Measurements from ENCODE around the gene RBMS2.

Gene RBMS2

DNA sequence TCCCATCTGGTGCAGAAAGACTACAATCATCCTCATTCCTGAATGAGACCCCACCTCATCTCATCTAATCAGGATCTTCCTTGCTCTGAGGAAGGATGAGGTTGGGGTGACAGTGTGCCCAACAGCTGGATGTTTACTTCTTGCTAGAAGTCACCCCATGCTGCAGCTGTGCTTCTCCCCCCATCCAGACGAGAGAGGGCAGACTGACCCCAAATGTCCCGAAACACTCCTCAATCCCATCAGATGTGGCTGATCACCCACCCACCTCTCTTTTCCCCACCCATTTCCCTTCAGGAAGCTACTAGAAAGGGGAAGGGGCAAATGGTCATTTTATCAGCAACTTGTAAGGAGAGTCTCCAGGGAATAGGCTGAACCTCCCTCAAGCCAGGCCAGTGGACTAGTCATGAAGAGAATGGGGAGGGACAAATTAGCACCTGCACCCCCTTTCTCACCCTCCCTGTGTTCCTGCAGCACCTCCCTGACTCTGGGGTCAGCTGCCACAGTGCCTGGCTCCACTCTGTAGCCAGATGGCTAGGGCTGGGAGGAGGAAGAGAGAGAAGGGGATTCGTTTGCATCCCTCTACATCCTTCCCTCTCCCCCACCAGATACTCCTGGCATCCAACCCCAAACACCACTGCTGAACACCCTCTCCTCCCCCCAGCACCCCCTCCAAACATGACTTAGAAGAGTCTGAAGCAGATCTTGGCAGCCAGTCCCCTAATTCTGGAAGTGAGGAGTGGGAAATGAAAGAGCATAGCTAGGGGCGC, 111.3 kb downstream of the RBMS2 start:
- no peak for DNase-seq

DNA sequence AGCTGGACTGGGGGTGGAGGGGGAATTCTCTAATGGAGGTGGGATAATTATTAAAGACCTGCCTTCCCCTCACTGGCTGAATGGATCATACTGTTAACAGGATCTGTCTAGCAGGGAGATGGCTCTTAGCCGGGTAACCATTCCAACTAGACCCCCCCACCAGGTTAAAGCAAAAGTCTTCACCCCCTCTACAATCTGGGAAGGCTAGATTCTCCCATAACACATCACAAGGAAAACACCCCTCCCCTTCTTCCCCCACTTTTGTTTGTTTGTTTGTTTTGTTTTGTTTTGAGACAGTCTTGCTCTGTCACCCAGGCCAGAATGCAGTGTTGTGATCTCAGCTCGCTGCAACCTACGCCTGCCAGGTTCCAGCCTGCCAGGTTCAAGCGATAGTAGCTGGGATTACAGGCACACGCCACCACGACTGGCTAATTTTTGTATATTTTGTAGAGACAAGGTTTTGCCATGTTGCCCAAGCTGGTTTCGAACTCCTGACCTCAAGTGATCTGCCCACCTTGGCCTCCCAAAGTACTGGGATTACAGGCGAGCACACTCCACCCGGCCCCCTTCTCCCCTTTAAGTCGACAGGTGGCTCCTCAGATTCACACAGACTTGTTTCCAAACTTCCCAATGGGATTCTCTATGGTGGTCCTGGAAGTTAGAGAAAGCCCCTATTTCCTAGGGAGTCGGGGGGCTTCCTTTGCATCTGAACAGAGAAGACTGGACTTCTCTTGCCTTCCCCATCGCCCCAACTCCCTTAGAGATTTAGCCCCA, 112.0 kb downstream of the RBMS2 start:
- no peak for DNase-seq

DNA sequence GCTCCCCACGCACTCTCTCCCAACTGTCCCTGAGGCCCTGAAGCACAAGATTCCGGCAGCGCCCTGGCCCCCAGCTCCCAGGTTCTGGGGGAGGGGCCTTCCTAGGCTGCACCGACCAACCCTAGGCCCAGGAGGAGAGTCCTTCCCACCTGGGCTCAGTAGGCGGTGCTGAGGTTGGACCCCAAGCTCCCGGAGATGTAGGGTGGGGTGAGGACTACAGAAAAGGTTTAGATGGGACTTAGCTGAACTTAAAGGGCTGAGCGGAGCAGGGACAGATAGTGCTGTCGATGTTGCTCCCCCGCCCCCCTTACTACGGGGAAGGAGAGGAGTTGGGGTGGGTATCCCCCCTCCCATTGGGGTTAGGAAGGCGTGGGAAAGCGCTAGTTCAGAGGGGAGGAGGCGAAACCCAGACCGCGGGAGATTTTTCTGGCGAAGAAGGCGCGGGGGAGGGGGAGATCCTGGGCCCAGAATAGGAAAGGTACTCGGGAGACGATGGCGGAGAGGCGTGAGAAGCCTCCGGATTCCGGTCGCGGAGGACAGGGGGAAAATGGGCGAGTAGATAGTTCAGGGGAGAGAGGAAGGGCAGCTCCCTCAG, 112.7 kb downstream of the RBMS2 start:
- peak; percentile 28 for DNase-seq

GRCh38 chr12:56634837-56635791, 113.5 kb downstream of the RBMS2 start:
- DNase-seq = peak; percentile 77

- DNase-seq = peak; percentile 89
These were observed 114.4 kb downstream of the RBMS2 start for GRCh38 chr12:56635806-56636674.

DNA sequence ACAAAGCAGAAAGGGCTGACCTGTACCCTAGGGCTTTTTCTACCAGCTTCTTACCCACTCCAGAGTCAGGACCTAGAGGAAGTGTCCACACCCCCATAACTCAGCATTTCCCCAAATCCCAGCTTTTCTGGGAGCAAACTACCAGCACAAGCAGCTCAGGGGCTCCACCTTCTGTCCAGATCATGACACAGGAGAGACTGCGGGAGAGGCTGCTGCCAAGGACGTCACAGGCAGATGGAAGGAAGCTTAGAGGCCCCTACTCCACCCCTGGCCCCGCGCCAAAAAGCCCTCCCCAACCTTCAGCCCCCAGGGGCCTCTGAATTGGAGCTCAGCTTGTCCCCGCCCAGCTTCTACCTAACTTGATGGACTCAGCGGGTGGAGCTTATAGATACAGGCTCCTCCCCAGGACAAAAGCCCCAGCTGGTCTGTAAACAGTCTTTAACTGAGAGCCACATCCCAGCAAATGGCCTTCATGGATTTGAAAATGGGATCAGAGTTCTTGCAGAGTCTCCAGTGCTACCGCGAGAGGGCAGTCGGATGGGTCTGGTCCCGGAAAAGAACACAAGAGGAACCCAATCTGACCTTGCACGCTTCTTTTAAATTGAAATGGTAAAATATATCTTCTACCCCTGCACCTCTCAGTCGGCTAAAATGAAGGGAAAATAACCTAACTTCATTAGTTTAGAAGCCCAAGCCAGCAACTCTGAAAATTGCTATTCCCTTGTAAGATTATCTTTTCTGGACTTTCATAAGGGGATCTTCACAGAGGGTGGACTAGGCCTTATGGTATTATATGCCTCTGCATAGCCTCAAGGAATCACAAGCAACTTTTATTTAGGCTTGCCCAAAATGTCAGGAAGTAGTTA, 115.3 kb downstream of the RBMS2 start:
- DNase-seq = peak; percentile 96

DNA sequence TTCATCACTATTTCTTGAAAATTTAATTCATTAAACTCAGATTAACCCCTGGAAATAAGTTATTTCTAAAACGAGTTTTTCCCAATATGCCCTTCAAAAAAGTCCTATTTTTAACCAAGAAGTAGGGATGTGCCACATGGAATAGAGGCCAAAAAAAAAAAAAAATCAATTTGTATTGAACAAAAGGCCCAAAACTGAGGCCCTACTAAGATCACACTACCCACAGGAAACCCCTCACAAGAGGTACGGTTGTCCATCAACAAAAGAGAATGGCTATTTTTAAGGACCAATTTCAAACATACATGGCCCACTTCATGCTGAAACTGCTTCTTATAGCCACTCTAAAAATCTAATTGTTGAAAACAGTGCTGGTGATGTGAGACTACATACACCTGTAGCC, 116.0 kb downstream of the RBMS2 start:
- DNase-seq = no peak

DNA sequence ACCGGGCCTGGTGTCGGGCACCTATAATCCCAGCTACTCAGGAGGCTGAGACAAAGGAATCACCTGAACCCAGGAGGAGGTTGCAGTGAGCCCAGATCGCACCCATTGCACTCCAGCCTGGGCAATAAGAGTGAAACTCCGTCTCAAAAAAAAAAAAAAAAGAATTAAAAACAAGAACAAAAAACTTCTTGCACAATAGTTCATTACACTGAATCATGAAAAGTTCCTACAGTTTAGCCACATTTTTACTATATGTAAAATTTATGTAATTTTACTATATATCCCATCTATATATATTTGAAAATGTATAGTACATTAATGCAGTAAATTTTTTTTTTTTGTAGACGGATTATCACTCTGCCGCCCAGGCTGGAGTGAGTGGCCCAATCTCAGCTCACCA, 119.6 kb downstream of the RBMS2 start:
- no peak for DNase-seq

GRCh38 chr12:56644654-56645053, 123.0 kb downstream of the RBMS2 start:
- DNase-seq = no peak

DNA sequence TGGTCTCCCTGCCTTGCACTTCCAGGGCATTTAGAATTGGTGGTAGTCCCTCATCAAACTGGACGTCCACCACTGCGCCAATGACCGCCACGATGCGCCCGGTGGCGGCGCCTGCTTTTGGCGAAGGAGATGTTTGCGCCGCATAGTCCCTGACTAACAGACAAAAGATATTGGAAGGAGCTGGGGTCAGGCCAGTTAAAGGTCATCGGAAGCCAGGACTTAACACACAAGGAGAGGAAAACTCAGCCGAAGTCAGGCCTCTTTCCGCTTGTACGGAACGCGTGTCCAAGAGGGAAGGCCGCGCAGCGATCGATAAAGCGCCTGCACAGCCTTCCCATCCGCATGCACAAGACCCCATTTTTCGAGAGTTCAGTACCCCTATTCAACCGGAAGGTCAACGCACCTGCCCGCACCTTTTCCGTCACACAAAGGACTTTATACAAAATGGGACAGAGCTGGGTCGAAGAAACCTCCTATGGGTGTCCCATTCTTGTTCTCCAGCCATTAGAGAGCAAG, 123.6 kb downstream of the RBMS2 start:
- DNase-seq = peak; percentile 20

All from activated CD4-positive, alpha-beta T cell treated with anti-CD3 and anti-CD28 coated beads for 48 hours (primary cell).